ENCODE measurements around the gene FGF14. TPM values are rescaled to one million over a fixed set of nuclear protein-coding genes. Genes with fewer than 3 reads are reported as not detected.

The FGF14 gene
- total and polyA plus RNA-seq, 2 of the 4 experiments (the other 2 are of a cell fraction) = under 0.01 TPM; not detected in 1

- DNase-seq = no peak
- WGBS, 2 experiments (ENCODE audit: extremely low coverage in 2 of 2, insufficient read length in 1 of 2) = no CpG with 5 or more reads among the region's 3 CpGs
- Histone ChIP-seq H3K4me2 (ENCODE audit: low read depth, low read length) (no peak overlapping the region), H2BK20ac (ENCODE audit: low read depth, low read length) (no peak overlapping the region), H4K91ac (ENCODE audit: insufficient read depth, low read depth, low read length) (no peak overlapping the region), H3K9ac (ENCODE audit: low read depth, low read length) (no peak overlapping the region), H3K4me1 (ENCODE audit: control insufficient read depth, insufficient read depth, low read length) (no peaks in the 10 kb centered on the region), H3K56ac (ENCODE audit: extremely low read depth, insufficient read depth, low read length) (no peak overlapping the region), H3K79me1 (ENCODE audit: low read depth in 1 of 2, low read length in 2 of 2) (no peaks in the 10 kb centered on the region), H2AFZ (replicated peaks; ENCODE audit: low read length, poor library complexity) (no peak overlapping the region), H3K14ac (replicated peaks; ENCODE audit: low read depth, low read length) (no peak overlapping the region), H3K9me1 (ENCODE audit: insufficient read depth, low read length) (no peaks in the 10 kb centered on the region), H2BK120ac (ENCODE audit: low read depth, low read length) (no peak overlapping the region), H2AK9ac (replicated peaks; ENCODE audit: low read depth, low read length, poor library complexity) (no peak overlapping the region), H3K4me3 (ENCODE audit: insufficient read depth, low read depth, low read length) (no peak overlapping the region), H2BK15ac (ENCODE audit: low read depth, low read length) (no peak overlapping the region), H3K4ac (ENCODE audit: low read depth, low read length) (no peak overlapping the region), H4K8ac (ENCODE audit: low read depth in 2 of 2, low read length in 2 of 2) (no peak overlapping the region), H3K23ac (ENCODE audit: low read depth, low read length) (no peak overlapping the region), H3K27ac (ENCODE audit: insufficient read depth, low read length) (no peak overlapping the region), H2AK5ac (ENCODE audit: low read depth, low read length) (no peak overlapping the region), H2BK5ac (ENCODE audit: low read depth, low read length, poor library complexity, severe bottlenecking) (no peak overlapping the region), H3K36me3 (ENCODE audit: control insufficient read depth, insufficient read depth, low read length) (no peaks in the 10 kb centered on the region), H3K18ac (ENCODE audit: low read depth, low read length) (no peak overlapping the region), H4K5ac (ENCODE audit: low read depth, low read length) (no peak overlapping the region), H3K27me3 (ENCODE audit: control insufficient read depth, insufficient read depth, low read length) (no peaks in the 10 kb centered on the region), H3K9me3 (ENCODE audit: control insufficient read depth, insufficient read depth, low read length) (no peaks in the 10 kb centered on the region), H4K20me1 (ENCODE audit: insufficient read depth, low read length) (no peaks in the 10 kb centered on the region)
- dilution Hi-C loops (cut with HindIII; ENCODE audit: low sequenced_read_pairs, unreplicated experiment) (no loop called here), in situ Hi-C loops (cut with MboI; ENCODE audit: low sequenced_read_pairs) (no loop called here), intact Hi-C loops (cut with micrococcal nuclease) (no loop called here)
- CTCF ChIA-PET = interaction anchor here (0.9 kb wide), 1 partner anchor 9 kb away, joined by 4 read pairs; no protein-coding TSS in a partner anchor
- ATAC-seq (ENCODE audit: low read depth) = no peak
- POLR2A ChIA-PET (ENCODE audit: unreplicated experiment) = no interaction called here
- BruUV-seq (replicated peaks) = no TSS peak
- TF ChIP-seq RAD21 (IDR thresholded peaks at IDR 0.05; ENCODE audit: low read length) = no peak
- no peak for TF ChIP-seq USF2 (IDR thresholded peaks at IDR 0.05; ENCODE audit: low read depth, low read length)
- TF ChIP-seq BHLHE40 (IDR thresholded peaks at IDR 0.05; ENCODE audit: low read depth, low read length) = no peak
- TF ChIP-seq MAZ (IDR thresholded peaks at IDR 0.05; ENCODE audit: borderline replicate concordance, low read depth, low read length) = no peak
- TF ChIP-seq FOS (IDR thresholded peaks at IDR 0.05; ENCODE audit: low read depth, low read length) = no peak
- TF ChIP-seq CHD1 (IDR thresholded peaks at IDR 0.05; ENCODE audit: low read depth, low read length) = no peak
- no peak for TF ChIP-seq NFE2L2 (IDR thresholded peaks at IDR 0.05; ENCODE audit: low read depth, low read length)
- TF ChIP-seq CTCF (conservative IDR thresholded peaks at IDR 0.05; ENCODE audit: low read depth, low read length) = no peak
- no peak for TF ChIP-seq POLR2A (IDR thresholded peaks at IDR 0.05; ENCODE audit: low read depth, low read length)
- no peak for TF ChIP-seq RFX5 (IDR thresholded peaks at IDR 0.05; ENCODE audit: low read depth, low read length)
- no peak for TF ChIP-seq CEBPB (IDR thresholded peaks at IDR 0.05; ENCODE audit: low read depth, low read length)
- no peak for TF ChIP-seq RCOR1 (IDR thresholded peaks at IDR 0.05; ENCODE audit: insufficient replicate concordance, low read length)
- TF ChIP-seq ELK1 (IDR thresholded peaks at IDR 0.05; ENCODE audit: borderline replicate concordance, low read depth, low read length) = no peak
Observed at GRCh38 chr13:101795460-101795859, 606.4 kb downstream of the FGF14 start.

Data from IMR-90 (cell line).